K562 (cell line): ENCODE results near the gene B3GALT4. TPM values are rescaled to one million over a fixed set of nuclear protein-coding genes. Genes with fewer than 3 reads are reported as not detected.
A peak's percentile ranks its signal among the peaks of the same experiment; 100 is the strongest.

Source experiments
- CHD2 ChIP-seq: IDR thresholded peaks from 2 replicates; pipeline ENCODE4 v1.6.1; 2011; ENCODE audit warnings: low read depth, low read length
- ILF3 ChIP-seq: fragments of 450-650 bp; IDR thresholded peaks from 2 replicates; pipeline ENCODE4 v1.6.1; 2018; ENCODE audit warnings: antibody characterized with exemption, mild to moderate bottlenecking, moderate library complexity, borderline replicate concordance
- KDM1A ChIP-seq, 2 experiments: fragments of 450-650 bp; IDR thresholded peaks; 2 replicates each; pipeline ENCODE4 v1.6.1; 2016; ENCODE audit warnings: mild to moderate bottlenecking in 2 of 2
- MCM5 ChIP-seq: fragments of 450-650 bp; IDR thresholded peaks from 2 replicates; pipeline ENCODE4 v1.6.1; 2016; ENCODE audit warnings: low read depth
- NEUROD1 ChIP-seq: fragments of 150-350 bp; IDR thresholded peaks from 2 replicates; pipeline ENCODE4 v1.6.1; 2014; ENCODE audit warnings: borderline replicate concordance, low read length, low read depth; ENCODE audit not compliant: partially characterized antibody
- NR0B1 ChIP-seq: fragments of 450-650 bp; IDR thresholded peaks from one replicate; pipeline ENCODE4 v1.6.1; 2018; ENCODE audit warnings: mild to moderate bottlenecking, moderate library complexity; ENCODE audit not compliant: partially characterized antibody
- TFE3 ChIP-seq: fragments of 450-650 bp; formaldehyde crosslinking; IDR thresholded peaks from 2 replicates; pipeline ENCODE4 v1.4.0; 2020; ENCODE audit warnings: mild to moderate bottlenecking, mixed read lengths
- TRIM24 ChIP-seq, 2 experiments: fragments of 450-650 bp; IDR thresholded peaks; 2 replicates each; pipeline ENCODE4 v1.6.1; 2016
- ZBTB40 ChIP-seq, 2 experiments: fragments of 450-650 bp in 1 of 2; sonication (generic) in 1 of 2; formaldehyde crosslinking in 1 of 2; IDR thresholded peaks; 2 replicates each; pipeline versions ENCODE4 v1.7.1 to v1.9.0; 2016 to 2022; ENCODE audit warnings: inconsistent platforms in 1 of 2, mild to moderate bottlenecking in 1 of 2, missing genetic modification reagents in 1 of 2
- ZBTB43 ChIP-seq: sonication (generic); formaldehyde crosslinking; IDR thresholded peaks from 2 replicates; pipeline ENCODE4 v1.8.0; 2023; ENCODE audit warnings: mild to moderate bottlenecking, missing genetic modification reagents
- ZNF24 ChIP-seq: fragments of 450-650 bp; IDR thresholded peaks from 2 replicates; pipeline ENCODE4 v1.6.1; 2016
- polyA plus RNA-seq, 8 experiments: library from polyadenylated mRNA; depleted of rRNA in 4 of 8; stranded (reverse) in 5 of 8; unstranded in 3 of 8; fragments of >200 nt; fragmentation: Nextera tagmentation in 2 of 8; fragmentation: Illumina TruSeq in 1 of 8; extraction: Ambion mirVana in 2 of 8; extraction: Trizol in 1 of 8; gene quantifications; 2 replicates each; pipeline versions ENCODE4 v1.2.1 to v1.2.3, GENCODE V29; 2011 to 2014; ENCODE audit warnings: inconsistent platforms in 1 of 8, missing spikeins in 1 of 8
- total RNA-seq, 7 experiments: library from RNA; depleted of rRNA in 6 of 7; stranded (reverse); fragments of >200 nt in 6 of 7; fragmentation: Illumina TruSeq in 2 of 7; extraction: Trizol in 2 of 7; gene quantifications; 2 replicates each; pipeline versions ENCODE4 v1.2.1 to v1.2.3, GENCODE V29; 2011 to 2021; ENCODE audit warnings: low replicate concordance in 1 of 7

The B3GALT4 gene
- total and polyA plus RNA-seq, 9 of the 15 experiments (the other 6 are each of a cell fraction or from before 2014, with no cell fraction given), result 0.11 to 1.3 (median 0.53) TPM; not detected in 1

GRCh38 chr6:33271468-33272274, 5.3 kb upstream of the B3GALT4 start, which contains the start of the genes RPS18 and VPS52 (continued):
- TF ChIP-seq ZBTB40 (IDR thresholded peaks at IDR 0.05) (peak; percentile 100), ZBTB40 (CRISPR knock-in tag; IDR thresholded peaks at IDR 0.05) (no peak), NEUROD1 (peak; percentile 69), KDM1A (IDR thresholded peaks at IDR 0.05) (no peak), ZNF24 (peak; percentile 72), CHD2 (peak; percentile 40; the same call in 1 of the 2 replicates), TRIM24 (IDR thresholded peaks at IDR 0.05) (peak in 1 of 2 experiments; percentile 100; a peak in 2 of 4 replicates), NR0B1 (no peak), ZBTB43 (CRISPR knock-in tag) (no peak), MCM5 (no peak), ILF3 (no peak), TFE3 (CRISPR knock-in tag) (peak; percentile 18; the same call in 1 of the 2 replicates)
